ENCODE results near the gene CCBE1. TPM values are rescaled to one million over a fixed set of nuclear protein-coding genes. Genes with fewer than 3 reads are reported as not detected.
"Not testable (repeated sequence)": the region's sequence is repeated elsewhere in the genome, so short reads cannot be mapped to it uniquely, and the experiment has no call there.

CCBE1 gene
- total RNA-seq, 2 donors from 2014 or later = 1.6 to 1.8 TPM

- Histone ChIP-seq H3K36me3 (no peaks in the 10 kb centered on the region), H3K9me3 (no peaks in the 10 kb centered on the region), H3K27me3 (replicated peaks; ENCODE audit: insufficient read depth) (no peaks in the 10 kb centered on the region), H3K27ac (no peak overlapping the region), H3K4me1 (ENCODE audit: control insufficient read depth in 1 of 2, low read depth in 2 of 2) (no peaks in the 10 kb centered on the region), H3K4me3 (no peak overlapping the region)
- DNase-seq (ENCODE audit: low spot score) (no peak), ATAC-seq (ENCODE audit: insufficient number of reproducible peaks, low FRiP score, low read depth) (no peak)
- no peak for TF ChIP-seq CTCF (IDR thresholded peaks at IDR 0.05)
These were observed 27.2 kb downstream of the CCBE1 start for GRCh38 chr18:59669872-59670657.

- H3K9me3 ChIP-seq = no peaks in the 10 kb centered on the region
- DNase-seq (ENCODE audit: low spot score) (no peak), ATAC-seq (ENCODE audit: insufficient number of reproducible peaks, low FRiP score, low read depth) (no peak)
- H3K4me3 ChIP-seq = no peak overlapping the region
- TF ChIP-seq CTCF (IDR thresholded peaks at IDR 0.05) = no peak
- no peaks in the 10 kb centered on the region for H3K27me3 ChIP-seq (replicated peaks; ENCODE audit: insufficient read depth)
- H3K36me3 ChIP-seq = no peaks in the 10 kb centered on the region
- H3K4me1 ChIP-seq (ENCODE audit: control insufficient read depth in 1 of 2, low read depth in 2 of 2) = no peaks in the 10 kb centered on the region
- H3K27ac ChIP-seq = no peak overlapping the region
These were observed 29.7 kb downstream of the CCBE1 start for GRCh38 chr18:59667488-59667887.

GRCh38 chr18:59666007-59666402, 31.2 kb downstream of the CCBE1 start:
- ATAC-seq (ENCODE audit: insufficient number of reproducible peaks, low FRiP score, low read depth); H3K36me3 ChIP-seq; H3K27me3 ChIP-seq (replicated peaks; ENCODE audit: insufficient read depth); H3K9me3 ChIP-seq; H3K4me1 ChIP-seq (ENCODE audit: control insufficient read depth in 1 of 2, low read depth in 2 of 2); DNase-seq (ENCODE audit: low spot score); H3K4me3 ChIP-seq; H3K27ac ChIP-seq: not testable (repeated sequence)

DNA sequence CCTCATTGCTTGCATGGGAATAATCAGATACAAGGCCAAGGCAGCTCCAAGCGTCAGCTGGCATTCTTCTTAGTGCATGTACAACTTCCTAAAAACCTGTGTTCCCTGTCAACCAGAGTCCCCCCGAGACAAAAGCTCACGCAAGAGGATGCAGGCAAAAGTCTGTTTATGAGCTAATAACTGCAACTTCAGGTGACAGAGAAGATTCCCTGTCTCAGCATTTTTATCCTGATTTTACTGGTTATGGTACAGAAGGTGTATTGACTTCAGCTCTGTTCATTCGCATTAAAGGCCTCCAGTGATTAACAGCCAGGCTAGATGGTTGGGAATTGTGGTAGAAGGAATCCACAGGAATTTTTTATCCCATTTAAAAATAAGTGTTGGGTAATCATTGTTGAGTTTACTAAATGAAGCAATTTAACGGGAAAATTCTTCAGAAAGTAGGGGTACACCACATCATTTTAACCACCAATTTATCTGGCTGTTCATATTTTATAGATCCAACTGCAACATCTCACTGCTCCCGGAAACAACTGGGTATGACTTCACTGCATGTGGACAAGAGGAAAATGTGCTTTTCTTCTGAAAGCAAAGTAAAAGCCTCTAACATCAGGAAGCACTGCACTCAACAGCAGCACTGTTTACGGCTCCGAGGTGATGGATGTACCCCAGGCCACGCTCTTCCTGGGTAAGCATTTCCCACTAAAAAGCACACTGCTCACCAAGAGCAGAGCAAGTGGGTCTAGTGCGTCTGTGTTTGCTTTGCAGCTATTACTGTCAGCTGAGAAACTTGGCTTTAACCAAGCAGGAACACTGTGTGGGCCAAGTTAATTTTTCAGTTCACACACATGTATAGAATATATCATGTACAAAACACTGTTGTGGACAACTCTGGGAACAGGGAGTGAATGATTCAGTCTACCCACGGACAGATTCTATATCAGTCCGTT, 31.9 kb downstream of the CCBE1 start:
- ATAC-seq (ENCODE audit: insufficient number of reproducible peaks, low FRiP score, low read depth) (no peak), DNase-seq (ENCODE audit: low spot score) (no peak)
- Histone ChIP-seq H3K4me3 (no peak overlapping the region), H3K27me3 (replicated peaks; ENCODE audit: insufficient read depth) (no peaks in the 10 kb centered on the region), H3K27ac (no peak overlapping the region), H3K36me3 (no peaks in the 10 kb centered on the region), H3K9me3 (no peaks in the 10 kb centered on the region), H3K4me1 (ENCODE audit: control insufficient read depth in 1 of 2, low read depth in 2 of 2) (no peaks in the 10 kb centered on the region)
- no peak for TF ChIP-seq CTCF (IDR thresholded peaks at IDR 0.05)

DNA sequence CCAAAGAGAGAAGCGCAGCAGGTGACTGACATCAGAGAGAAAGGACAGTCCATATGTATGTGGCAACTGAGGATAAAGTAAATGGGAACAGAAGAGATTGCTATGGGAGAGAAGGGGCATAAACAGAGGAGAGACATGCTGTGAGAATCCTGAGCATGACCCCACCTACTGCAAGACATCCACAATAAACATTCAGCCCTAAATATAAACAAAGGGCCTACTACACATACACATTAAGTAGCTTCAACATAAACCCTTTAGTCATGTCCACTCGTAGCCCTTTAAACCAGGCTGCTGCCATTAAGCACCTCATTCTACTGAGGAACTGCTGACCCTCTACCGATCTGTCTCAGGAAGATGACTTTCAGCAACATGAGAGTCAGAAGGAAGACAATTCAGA, 32.9 kb downstream of the CCBE1 start:
- ATAC-seq (ENCODE audit: insufficient number of reproducible peaks, low FRiP score, low read depth) (no peak), DNase-seq (ENCODE audit: low spot score) (no peak)
- H3K4me1 ChIP-seq (ENCODE audit: control insufficient read depth in 1 of 2, low read depth in 2 of 2) = no peaks in the 10 kb centered on the region

More for the DNA sequence above, 32.9 kb downstream of the CCBE1 start:
- Histone ChIP-seq H3K36me3 (no peaks in the 10 kb centered on the region), H3K9me3 (no peaks in the 10 kb centered on the region), H3K27ac (no peak overlapping the region), H3K27me3 (replicated peaks; ENCODE audit: insufficient read depth) (no peaks in the 10 kb centered on the region), H3K4me3 (no peak overlapping the region)
- no peak for TF ChIP-seq CTCF (IDR thresholded peaks at IDR 0.05)

Measured in thoracic aorta (tissue), 2 donors.